PFSK-1 (cell line): ENCODE results near the gene PRKAG2.

Experiments used
- FOXP2 ChIP-seq: optimal IDR thresholded peaks from 2 replicates; pipeline ENCODE3; 2011; ENCODE audit warnings: borderline replicate concordance, control low read depth, inconsistent platforms; ENCODE audit not compliant: insufficient read depth; ENCODE audit errors: extremely low read length, extremely low read depth
- POLR2AphosphoS5 ChIP-seq: IDR thresholded peaks from 2 replicates; pipeline ENCODE4 v1.6.1; 2012; ENCODE audit warnings: low read depth, mild to moderate bottlenecking, control low read depth, low read length, moderate library complexity
- SIN3A ChIP-seq: IDR thresholded peaks from 2 replicates; pipeline ENCODE4 v1.6.1; 2012; ENCODE audit warnings: mild to moderate bottlenecking, low read length, moderate library complexity, borderline replicate concordance; ENCODE audit not compliant: insufficient read depth
- TAF1 ChIP-seq: IDR thresholded peaks from 2 replicates; pipeline ENCODE4 v1.6.1; 2012; ENCODE audit warnings: low read length, control low read depth, borderline replicate concordance; ENCODE audit not compliant: insufficient read depth
- TF ChIP-seq, protein P1 (sequence below), 2 experiments: IDR thresholded peaks; 2 replicates each; pipeline versions ENCODE4 v1.6.1 to v1.8.0; 2011 to 2012; ENCODE audit warnings: low read depth in 2 of 2, low read length in 2 of 2, control low read depth in 1 of 2, inconsistent platforms in 1 of 2, mild to moderate bottlenecking in 1 of 2, moderate library complexity in 1 of 2; ENCODE audit not compliant: insufficient read depth in 1 of 2

Gene PRKAG2

DNA sequence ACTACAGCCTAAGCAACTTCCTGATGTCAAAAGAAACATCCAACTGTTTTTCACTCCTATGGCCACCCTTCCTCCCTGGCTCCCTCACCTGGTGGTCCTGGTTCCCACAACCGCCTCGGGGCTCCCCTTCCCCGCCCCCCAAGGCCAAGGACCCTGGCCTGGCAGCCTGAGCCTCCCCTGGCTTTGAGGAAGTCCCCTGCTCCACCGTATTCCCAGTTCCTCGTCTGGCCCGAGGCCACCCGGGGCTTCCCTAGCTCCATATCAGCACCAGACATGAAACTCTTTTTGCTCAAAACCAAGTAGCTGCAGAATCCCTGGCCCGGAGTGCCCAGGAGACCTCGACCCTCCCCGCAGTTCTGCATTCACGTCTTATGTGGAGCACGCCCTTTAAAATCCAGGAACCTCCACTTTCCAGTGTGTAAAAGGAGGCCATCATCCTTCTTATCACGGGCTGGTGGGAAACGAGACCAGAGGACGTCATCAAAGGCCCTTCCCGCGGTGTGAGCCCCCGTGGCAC lies 82.9 kb downstream of the PRKAG2 start:
- TF ChIP-seq TAF1 (no peak), SIN3A (no peak)

DNA sequence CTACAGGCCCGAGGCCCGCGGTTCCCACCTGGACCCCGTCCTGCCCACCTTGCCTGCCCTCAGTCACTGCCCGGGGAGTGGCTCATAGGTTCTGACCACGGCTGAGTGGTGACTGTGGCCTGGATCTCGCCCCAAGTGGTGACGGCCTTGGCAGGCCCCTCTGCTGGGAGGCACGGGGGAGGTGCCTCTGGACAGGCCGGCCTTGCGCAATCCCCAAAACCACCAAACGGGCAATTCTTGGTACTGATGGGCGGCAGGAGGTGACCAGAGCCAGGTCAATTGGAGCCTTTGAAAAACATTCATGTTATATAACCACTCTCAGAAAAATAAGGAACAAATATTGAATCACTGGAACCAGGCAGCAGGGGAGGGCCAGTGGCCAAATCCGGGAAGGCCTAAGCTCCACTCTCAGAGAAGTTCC lies 83.4 kb downstream of the PRKAG2 start:
- TF ChIP-seq POLR2AphosphoS5 = no peak
- TF ChIP-seq FOXP2 = no peak
- TF ChIP-seq SIN3A = no peak
- TF ChIP-seq, protein P1, sequence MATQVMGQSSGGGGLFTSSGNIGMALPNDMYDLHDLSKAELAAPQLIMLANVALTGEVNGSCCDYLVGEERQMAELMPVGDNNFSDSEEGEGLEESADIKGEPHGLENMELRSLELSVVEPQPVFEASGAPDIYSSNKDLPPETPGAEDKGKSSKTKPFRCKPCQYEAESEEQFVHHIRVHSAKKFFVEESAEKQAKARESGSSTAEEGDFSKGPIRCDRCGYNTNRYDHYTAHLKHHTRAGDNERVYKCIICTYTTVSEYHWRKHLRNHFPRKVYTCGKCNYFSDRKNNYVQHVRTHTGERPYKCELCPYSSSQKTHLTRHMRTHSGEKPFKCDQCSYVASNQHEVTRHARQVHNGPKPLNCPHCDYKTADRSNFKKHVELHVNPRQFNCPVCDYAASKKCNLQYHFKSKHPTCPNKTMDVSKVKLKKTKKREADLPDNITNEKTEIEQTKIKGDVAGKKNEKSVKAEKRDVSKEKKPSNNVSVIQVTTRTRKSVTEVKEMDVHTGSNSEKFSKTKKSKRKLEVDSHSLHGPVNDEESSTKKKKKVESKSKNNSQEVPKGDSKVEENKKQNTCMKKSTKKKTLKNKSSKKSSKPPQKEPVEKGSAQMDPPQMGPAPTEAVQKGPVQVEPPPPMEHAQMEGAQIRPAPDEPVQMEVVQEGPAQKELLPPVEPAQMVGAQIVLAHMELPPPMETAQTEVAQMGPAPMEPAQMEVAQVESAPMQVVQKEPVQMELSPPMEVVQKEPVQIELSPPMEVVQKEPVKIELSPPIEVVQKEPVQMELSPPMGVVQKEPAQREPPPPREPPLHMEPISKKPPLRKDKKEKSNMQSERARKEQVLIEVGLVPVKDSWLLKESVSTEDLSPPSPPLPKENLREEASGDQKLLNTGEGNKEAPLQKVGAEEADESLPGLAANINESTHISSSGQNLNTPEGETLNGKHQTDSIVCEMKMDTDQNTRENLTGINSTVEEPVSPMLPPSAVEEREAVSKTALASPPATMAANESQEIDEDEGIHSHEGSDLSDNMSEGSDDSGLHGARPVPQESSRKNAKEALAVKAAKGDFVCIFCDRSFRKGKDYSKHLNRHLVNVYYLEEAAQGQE (IDR thresholded peaks at IDR 0.05; ENCODE audit: insufficient read depth in 1 of 2, low read depth in 2 of 2, low read length in 2 of 2) = no peak
- no peak for TF ChIP-seq TAF1

DNA sequence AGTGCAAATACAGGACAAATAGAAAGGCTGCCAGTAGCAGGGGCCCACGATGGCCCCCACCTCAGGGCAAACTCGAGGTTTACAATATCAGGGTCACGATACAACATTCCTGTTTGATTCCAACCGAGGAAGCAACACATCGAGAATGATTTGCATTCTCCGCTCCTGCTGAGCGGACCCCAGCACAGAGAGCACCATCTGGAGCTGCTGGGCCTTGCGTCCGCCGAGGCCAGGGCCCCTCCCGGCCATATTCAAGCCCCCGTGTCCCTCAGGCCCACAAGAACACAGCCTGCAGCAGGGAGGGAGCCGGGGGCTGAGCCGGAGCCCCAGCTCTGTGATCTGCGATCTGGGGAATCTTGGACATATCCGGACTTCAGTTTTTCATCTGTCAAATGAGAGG lies 84.3 kb downstream of the PRKAG2 start:
- TF ChIP-seq SIN3A (no peak), POLR2AphosphoS5 (no peak), TAF1 (no peak), FOXP2 (no peak)
- TF ChIP-seq, protein P1 (IDR thresholded peaks at IDR 0.05; ENCODE audit: insufficient read depth in 1 of 2, low read depth in 2 of 2, low read length in 2 of 2) = no peak

DNA sequence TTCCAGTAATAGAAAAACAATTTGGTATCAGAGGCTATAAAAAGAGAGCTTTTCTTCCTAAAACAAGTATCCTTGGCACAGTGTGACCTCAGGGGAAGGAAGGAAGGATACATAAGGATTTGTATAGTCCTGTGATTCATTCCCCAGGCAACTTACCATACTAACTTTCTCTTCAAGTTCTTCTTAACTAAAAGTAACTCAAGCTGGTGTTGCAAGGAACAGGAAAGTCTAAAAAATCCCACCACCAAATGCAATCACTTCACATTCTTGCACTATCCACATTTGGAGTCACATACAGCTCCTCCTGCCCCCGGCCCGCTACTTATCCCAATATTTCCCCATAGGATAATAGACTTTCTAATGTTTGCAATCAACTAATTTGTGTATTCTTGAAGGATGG lies 84.8 kb downstream of the PRKAG2 start:
- TF ChIP-seq, protein P1 (IDR thresholded peaks at IDR 0.05; ENCODE audit: insufficient read depth in 1 of 2, low read depth in 2 of 2, low read length in 2 of 2) = no peak
- no peak for TF ChIP-seq TAF1
- TF ChIP-seq FOXP2 = no peak
- TF ChIP-seq SIN3A = no peak
- no peak for TF ChIP-seq POLR2AphosphoS5

DNA sequence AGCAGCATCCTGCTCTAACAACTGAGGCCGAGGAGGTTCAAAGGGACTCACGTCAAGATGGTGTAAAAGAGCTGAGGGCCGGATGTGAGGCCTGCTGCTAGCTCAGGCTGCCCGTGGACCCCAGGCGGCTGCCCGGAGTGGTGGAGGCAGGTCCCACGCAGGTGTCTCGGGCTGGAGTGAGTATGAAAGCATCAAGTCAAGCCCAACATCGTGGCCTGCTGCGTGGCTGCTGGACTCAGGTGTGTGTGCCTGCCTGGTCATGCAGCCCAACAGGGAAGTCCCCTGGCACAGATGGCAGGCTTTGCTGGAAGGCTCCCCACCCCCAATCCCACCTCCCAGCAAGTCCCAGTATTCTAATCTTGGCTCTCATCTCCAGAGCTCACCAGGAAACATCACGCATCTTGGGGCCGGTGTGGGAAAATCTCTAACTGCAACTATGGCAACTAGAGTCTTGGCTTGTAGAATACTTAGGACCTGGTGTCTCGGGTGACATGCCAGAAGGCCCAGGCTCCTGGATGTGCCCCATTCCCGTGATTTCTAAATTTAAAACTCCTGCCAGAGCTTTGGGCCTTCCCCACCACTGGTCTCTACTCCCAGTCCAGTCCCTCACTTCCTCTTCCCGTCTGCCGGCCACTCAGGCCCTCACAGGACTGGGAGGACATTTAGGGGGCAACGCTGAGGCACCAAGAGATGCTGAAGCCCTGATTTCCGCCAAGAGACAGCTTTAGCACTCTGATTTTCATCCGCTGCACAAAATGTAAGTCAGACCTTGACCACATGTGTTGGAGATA lies 85.9 kb downstream of the PRKAG2 start:
- TF ChIP-seq SIN3A (no peak), POLR2AphosphoS5 (no peak), FOXP2 (no peak), TAF1 (no peak)
- TF ChIP-seq, protein P1 (IDR thresholded peaks at IDR 0.05; ENCODE audit: insufficient read depth in 1 of 2, low read depth in 2 of 2, low read length in 2 of 2) = no peak
